ENCODE measurements around the gene BBOF1.

Gene BBOF1

GRCh38 chr14:74008843-74009499 lies 10.2 kb upstream of the BBOF1 start:
- in situ Hi-C loops (cut with MboI; ENCODE audit: low sequenced_read_pairs, unreplicated experiment) = no loop called here
- TF ChIP-seq, protein P1, sequence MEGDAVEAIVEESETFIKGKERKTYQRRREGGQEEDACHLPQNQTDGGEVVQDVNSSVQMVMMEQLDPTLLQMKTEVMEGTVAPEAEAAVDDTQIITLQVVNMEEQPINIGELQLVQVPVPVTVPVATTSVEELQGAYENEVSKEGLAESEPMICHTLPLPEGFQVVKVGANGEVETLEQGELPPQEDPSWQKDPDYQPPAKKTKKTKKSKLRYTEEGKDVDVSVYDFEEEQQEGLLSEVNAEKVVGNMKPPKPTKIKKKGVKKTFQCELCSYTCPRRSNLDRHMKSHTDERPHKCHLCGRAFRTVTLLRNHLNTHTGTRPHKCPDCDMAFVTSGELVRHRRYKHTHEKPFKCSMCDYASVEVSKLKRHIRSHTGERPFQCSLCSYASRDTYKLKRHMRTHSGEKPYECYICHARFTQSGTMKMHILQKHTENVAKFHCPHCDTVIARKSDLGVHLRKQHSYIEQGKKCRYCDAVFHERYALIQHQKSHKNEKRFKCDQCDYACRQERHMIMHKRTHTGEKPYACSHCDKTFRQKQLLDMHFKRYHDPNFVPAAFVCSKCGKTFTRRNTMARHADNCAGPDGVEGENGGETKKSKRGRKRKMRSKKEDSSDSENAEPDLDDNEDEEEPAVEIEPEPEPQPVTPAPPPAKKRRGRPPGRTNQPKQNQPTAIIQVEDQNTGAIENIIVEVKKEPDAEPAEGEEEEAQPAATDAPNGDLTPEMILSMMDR (IDR thresholded peaks at IDR 0.05; ENCODE audit: borderline replicate concordance, control extremely low read depth, extremely low read depth, insufficient read depth, missing control alignments) = no peak

GRCh38 chr14:74014299-74014698 lies 4.8 kb upstream of the BBOF1 start:
- in situ Hi-C loops (cut with MboI; ENCODE audit: low sequenced_read_pairs, unreplicated experiment) = no loop called here
- TF ChIP-seq, protein P1 (IDR thresholded peaks at IDR 0.05; ENCODE audit: borderline replicate concordance, control extremely low read depth, extremely low read depth, insufficient read depth, missing control alignments) = no peak

More at GRCh38 chr14:74008843-74009499, 10.2 kb upstream of the BBOF1 start:
- no peak for DNase-seq (ENCODE audit: low spot score)

DNA sequence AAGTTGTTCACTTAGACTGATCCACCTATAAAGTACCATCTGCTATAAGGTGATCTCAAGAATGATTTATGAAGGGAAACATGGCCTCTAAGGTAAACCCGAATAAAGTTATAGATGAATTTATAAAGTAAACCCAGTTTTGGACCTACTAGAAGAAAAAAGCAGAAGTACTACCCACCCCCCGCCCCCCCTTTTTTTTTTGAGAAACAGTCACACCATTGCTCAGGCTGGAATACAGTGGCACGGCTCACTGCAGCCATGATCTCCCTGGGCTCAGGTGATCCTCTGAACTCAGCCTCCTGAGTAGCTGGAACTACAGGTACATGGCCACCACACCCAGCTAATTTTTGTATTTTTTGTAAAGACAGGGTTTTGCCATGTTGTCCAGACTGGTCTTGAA lies 4.0 kb upstream of the BBOF1 start:
- TF ChIP-seq, protein P1 (IDR thresholded peaks at IDR 0.05; ENCODE audit: borderline replicate concordance, control extremely low read depth, extremely low read depth, insufficient read depth, missing control alignments) = no peak
- DNase-seq (ENCODE audit: low spot score) = no peak
- in situ Hi-C loops (cut with MboI; ENCODE audit: low sequenced_read_pairs, unreplicated experiment) = no loop called here

More at GRCh38 chr14:74014299-74014698, 4.8 kb upstream of the BBOF1 start:
- no peak for DNase-seq (ENCODE audit: low spot score)

GRCh38 chr14:74015963-74016362 lies 3.2 kb upstream of the BBOF1 start:
- DNase-seq (ENCODE audit: low spot score) = no peak
- TF ChIP-seq, protein P1 (IDR thresholded peaks at IDR 0.05; ENCODE audit: borderline replicate concordance, control extremely low read depth, extremely low read depth, insufficient read depth, missing control alignments) = no peak
- in situ Hi-C loops (cut with MboI; ENCODE audit: low sequenced_read_pairs, unreplicated experiment) = no loop called here

GRCh38 chr14:74018174-74018585 lies 969 bp upstream of the BBOF1 start:
- in situ Hi-C loops (cut with MboI; ENCODE audit: low sequenced_read_pairs, unreplicated experiment) = no loop called here
- TF ChIP-seq, protein P1 (IDR thresholded peaks at IDR 0.05; ENCODE audit: borderline replicate concordance, control extremely low read depth, extremely low read depth, insufficient read depth, missing control alignments) = no peak
- peak; percentile 53 for DNase-seq (ENCODE audit: low spot score)

GRCh38 chr14:74019408-74020137 lies 424 bp downstream of the BBOF1 start:
- DNase-seq (ENCODE audit: low spot score) = no peak
- TF ChIP-seq, protein P1 (IDR thresholded peaks at IDR 0.05; ENCODE audit: borderline replicate concordance, control extremely low read depth, extremely low read depth, insufficient read depth, missing control alignments) = no peak
- in situ Hi-C loops (cut with MboI; ENCODE audit: low sequenced_read_pairs, unreplicated experiment) = no loop called here

All from GM13976 (cell line).